Stimulated activated CD8-positive, alpha-beta memory T cell treated with anti-CD3 and anti-CD28 coated beads, Interleukin-12 subunit alpha, Interleukin-12 subunit beta, amount 100 ng/mL, for 24 hours (primary cell): ENCODE measurements around the gene TNFRSF21.
"Not testable (repeated sequence)": the region's sequence is repeated elsewhere in the genome, so short reads cannot be mapped to it uniquely, and the experiment has no call there.

Source experiments
- DNase-seq: peaks from one replicate; pipeline ENCODE4 v3.0.0-alpha.2; 2020; ENCODE audit errors: extremely low read depth

Gene TNFRSF21

GRCh38 chr6:47251396-47251795 is 58.3 kb downstream of the TNFRSF21 start:
- DNase-seq, result no peak

DNA sequence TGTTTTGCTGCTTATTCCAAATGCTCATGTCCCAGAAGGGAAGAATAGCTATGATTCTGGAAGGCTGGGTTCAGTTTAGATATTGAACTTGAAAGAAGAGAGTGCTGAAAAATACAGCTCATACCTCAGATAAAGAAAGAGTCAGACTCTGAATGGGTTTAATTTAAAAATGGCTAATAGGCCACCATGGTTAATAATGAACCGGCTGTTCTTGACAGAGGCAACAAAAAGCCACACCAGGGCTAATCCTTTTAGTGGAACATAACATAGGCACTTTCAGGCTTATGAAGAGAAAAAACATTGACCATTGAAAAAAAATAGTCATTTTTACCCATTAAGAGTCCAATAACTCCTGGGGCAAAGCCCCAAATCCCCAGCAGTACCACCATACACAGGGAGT is 59.4 kb downstream of the TNFRSF21 start:
- no peak for DNase-seq

- DNase-seq, result no peak
These were observed 61.3 kb downstream of the TNFRSF21 start for GRCh38 chr6:47248446-47248845.

GRCh38 chr6:47247227-47247797 is 62.4 kb downstream of the TNFRSF21 start:
- DNase-seq, result no peak

- no peak for DNase-seq
These were observed 63.2 kb downstream of the TNFRSF21 start for GRCh38 chr6:47246551-47246950.

DNA sequence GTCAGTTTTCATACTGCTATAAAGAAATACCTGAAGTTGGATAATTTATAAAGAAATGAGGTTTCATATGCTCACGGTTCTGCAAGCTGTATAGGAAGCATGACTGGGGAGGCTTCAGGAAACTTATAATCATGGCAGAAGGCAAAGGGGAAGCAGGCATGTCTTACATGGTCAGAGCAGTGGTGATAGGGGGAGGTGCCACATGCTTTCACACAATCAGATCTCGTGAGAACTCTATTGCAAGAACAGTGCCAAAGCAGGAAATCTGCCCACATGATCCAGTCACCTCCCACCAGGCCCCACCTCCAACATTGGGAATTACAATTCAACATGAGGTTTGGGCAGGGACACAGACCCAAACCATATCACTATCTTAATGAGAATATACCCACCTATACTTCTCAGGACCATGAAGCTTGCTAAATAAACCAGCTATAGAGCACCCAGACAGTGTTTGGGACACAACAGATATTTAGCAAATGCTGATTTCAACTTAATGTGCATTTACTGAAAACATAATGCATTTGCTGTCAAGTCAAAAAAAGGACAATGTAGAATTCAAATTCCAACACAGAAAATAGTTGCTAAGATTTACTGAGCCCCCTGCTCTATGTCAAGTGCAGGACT is 63.8 kb downstream of the TNFRSF21 start:
- DNase-seq, result no peak

DNA sequence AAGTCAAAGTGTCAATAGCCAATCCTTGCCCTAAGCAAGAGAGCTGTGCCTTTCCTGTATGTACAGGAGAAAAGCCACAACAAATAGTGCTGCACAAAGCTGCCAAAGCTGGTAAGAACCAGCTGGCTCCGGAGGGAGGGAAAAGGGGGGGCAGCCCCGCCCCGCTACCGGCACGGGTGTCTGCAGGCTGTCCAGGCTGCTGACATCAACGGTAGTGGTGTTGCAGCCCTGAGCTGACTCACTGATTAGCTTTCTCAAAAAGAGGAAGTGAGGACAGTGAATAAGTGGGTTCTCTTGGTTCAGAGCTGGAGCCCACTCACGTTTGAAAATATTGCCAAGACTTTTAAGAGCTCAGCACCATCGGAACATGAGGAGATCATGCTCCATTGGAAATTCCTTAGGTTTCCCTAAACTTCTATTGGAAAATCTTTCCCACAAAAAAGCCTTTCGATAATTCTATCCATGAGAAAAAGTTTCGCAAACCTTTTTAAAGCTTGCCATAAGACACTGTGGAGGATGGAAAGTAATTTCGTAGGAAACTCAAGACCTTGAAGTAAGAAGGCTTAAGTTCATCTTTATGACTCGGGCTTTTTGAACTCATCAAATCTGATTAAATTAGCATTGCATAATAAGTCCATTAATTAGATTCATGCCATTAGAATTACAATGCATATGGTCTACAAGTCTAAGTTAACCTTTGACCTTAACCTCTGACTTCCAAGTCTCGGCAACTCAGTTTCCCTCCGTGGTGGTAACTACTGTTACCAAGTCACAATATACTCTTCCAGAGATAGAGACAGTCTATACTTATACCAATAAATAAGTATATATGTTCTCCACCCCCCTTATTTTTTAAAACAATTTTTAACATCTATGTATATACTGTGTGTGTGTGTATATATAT is 67.0 kb downstream of the TNFRSF21 start:
- peak; percentile 9 for DNase-seq

GRCh38 chr6:47241742-47242482 is 67.8 kb downstream of the TNFRSF21 start:
- no peak for DNase-seq

- DNase-seq, result no peak
These were observed 69.3 kb downstream of the TNFRSF21 start for GRCh38 chr6:47240277-47240890.

- DNase-seq, result no peak
These were observed 70.2 kb downstream of the TNFRSF21 start for GRCh38 chr6:47239546-47239945.

- no peak for DNase-seq
These were observed 71.2 kb downstream of the TNFRSF21 start for GRCh38 chr6:47238456-47238995.

GRCh38 chr6:47237196-47237595 is 72.5 kb downstream of the TNFRSF21 start:
- no peak for DNase-seq

DNA sequence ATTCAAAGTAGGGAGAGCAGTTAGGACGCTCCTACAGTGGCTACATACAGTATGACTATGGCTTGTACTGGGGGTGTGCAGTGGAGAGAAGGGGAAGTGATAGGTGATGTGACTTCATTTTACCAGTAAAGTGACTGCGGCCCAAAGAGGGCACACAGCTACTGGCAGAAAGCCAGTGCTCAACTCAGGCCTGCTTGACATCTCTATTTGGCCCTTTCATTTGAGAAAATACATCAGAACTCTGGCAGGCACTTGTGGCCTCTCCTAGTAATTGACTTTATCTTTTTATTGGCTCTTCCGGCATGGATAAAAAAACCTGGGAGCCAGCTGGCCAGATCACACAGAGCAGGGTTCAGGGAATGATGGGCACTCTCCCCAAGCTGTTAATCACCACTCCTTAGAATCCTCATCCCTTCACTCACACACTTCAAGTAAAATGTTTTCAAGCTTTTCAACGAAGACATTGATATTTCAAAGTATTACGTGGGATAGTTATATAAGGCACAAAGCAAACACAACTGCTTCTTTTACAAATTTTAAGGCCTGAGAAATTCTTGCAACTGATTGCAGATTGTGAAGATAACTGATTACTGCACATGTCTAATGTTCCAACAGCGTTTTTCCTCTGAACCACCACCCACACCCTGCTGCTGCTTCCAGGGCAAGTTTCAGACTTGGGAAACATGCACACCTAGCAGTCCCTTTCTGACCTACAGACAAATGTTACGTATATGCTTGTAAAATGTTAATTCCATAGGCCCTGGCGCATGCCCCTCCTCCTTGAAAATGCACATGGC is 73.5 kb downstream of the TNFRSF21 start:
- DNase-seq, result no peak

GRCh38 chr6:47235421-47235820 is 74.3 kb downstream of the TNFRSF21 start:
- no peak for DNase-seq

GRCh38 chr6:47234266-47234933 is 75.3 kb downstream of the TNFRSF21 start:
- DNase-seq, result no peak

DNA sequence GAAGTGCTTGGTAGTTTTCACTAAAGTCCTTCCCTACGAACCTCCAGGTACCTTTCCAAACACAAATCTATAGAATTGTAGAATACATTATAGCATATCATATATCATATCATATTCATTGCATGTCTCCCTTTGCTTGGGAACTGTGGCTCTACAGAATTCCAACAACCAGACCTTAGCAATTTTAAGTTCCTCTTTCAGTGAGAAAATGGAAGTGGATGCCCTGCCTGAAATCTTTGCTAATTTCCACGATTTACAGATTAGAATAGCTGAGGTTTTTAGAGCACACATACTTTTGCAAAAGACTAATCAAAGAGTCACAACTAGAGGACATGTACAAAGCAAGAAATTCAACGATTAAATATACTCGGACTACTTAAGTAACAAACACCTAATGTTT is 78.6 kb downstream of the TNFRSF21 start:
- DNase-seq, result no peak

DNA sequence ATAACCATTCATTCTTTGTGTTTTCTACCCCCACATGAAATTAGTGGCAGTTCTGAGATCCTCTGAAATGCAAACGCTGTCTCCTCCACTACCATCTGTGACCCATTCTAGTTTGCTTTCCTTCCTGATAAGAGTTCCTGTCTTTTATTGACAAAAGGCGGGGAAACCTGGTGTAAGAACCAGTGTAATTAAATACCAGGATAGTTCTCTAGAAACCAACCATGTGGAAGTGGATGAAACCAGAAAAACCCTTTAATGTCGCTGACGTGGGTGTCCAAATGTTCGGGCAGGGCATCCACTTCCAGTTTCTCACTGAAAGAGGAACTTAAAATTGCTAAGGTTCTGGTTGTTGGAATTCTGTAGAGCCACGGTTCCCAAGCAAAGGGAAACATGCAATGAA is 79.1 kb downstream of the TNFRSF21 start:
- no peak for DNase-seq

DNA sequence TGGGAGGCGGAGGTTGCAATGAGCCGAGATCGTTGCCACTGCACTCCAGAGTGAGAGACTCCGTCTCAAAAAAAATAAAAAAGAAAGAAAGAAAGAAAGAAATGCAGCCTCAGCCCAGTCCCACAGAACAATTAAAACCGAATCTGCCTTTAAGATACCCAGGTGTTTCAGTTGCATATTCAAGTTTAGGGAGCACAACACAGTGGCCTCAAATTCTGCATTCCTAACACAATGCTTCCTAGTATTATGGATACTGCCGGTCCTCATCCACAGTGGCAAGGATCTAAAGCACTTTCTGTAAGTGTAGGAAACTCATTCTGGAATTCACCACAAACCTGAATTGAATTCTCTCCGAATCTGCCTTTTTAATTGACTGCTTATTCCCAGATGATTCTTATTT is 80.5 kb downstream of the TNFRSF21 start:
- no peak for DNase-seq

DNA sequence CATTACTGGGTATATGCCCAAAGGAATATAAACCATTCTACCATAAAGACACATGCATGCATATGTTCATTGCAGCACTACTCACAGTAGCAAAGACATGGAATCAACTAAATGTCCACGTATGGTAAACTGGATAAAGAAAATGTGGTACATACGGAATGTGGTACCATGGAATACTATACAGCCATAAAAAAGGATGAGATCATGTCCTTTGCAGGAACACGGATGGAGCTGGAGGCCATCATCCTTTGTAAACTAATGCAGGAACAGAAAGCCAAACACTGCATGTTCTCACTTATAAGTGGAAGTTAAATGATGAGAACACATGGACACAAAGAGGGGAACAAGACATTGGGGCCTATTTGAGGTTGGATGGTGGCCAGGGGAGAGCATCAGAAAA is 81.6 kb downstream of the TNFRSF21 start:
- DNase-seq, result not testable (repeated sequence)

GRCh38 chr6:47223251-47223650 is 86.5 kb downstream of the TNFRSF21 start:
- DNase-seq, result not testable (repeated sequence)
